HEK293T (cell line): ENCODE measurements around the gene TXNDC8.

Experiments
- CTCF ChIA-PET: fragments of 350-600 bp; formaldehyde crosslinking; extraction: SDS; loops from one replicate; lab custom pipeline; 2021; ENCODE audit warnings: antibody characterized with exemption, inconsistent platforms; lab: Yijun Ruan, JAX
- POLR2A ChIA-PET: fragments of 350-600 bp; formaldehyde crosslinking; extraction: SDS; loops from one replicate; lab custom pipeline; 2020; ENCODE audit warnings: antibody characterized with exemption, inconsistent platforms; lab: Yijun Ruan, JAX
- DNase-seq: peaks from one replicate; pipeline ENCODE4 v3.0.0; 2012; ENCODE audit warnings: mixed read lengths; ENCODE audit errors: extremely low spot score
- ARNT ChIP-seq: fragments of 450-650 bp; IDR thresholded peaks from 2 replicates; pipeline ENCODE4 v1.6.1; 2017; ENCODE audit warnings: mild to moderate bottlenecking
- BHLHE40 ChIP-seq: fragments of 450-650 bp; IDR thresholded peaks from 2 replicates; pipeline ENCODE4 v1.6.1; 2016; ENCODE audit warnings: mild to moderate bottlenecking, moderate library complexity, borderline replicate concordance
- CTBP1 ChIP-seq: fragments of 450-650 bp; IDR thresholded peaks from 2 replicates; pipeline ENCODE4 v1.6.1; 2016; ENCODE audit warnings: borderline replicate concordance
- ELF4 ChIP-seq: fragments of 450-650 bp; IDR thresholded peaks from 2 replicates; pipeline ENCODE4 v1.6.1; 2017; ENCODE audit warnings: antibody characterized with exemption
- FOXA1 ChIP-seq: fragments of 450-650 bp; IDR thresholded peaks from 2 replicates; pipeline ENCODE4 v1.6.1; 2016; ENCODE audit warnings: mild to moderate bottlenecking
- FOXK2 ChIP-seq: fragments of 450-650 bp; IDR thresholded peaks from 2 replicates; pipeline ENCODE4 v1.6.1; 2016; ENCODE audit warnings: mild to moderate bottlenecking
- FOXM1 ChIP-seq: fragments of 450-650 bp; IDR thresholded peaks from 2 replicates; pipeline ENCODE4 v1.6.1; 2017; ENCODE audit warnings: mild to moderate bottlenecking, borderline replicate concordance
- HDGF ChIP-seq: fragments of 450-650 bp; IDR thresholded peaks from 2 replicates; pipeline ENCODE4 v1.6.1; 2017; ENCODE audit warnings: antibody characterized with exemption, borderline replicate concordance
- L3MBTL2 ChIP-seq: fragments of 450-650 bp; conservative IDR thresholded peaks from 2 replicates; pipeline ENCODE4 v1.6.1; 2016; ENCODE audit warnings: mild to moderate bottlenecking
- LEF1 ChIP-seq: fragments of 450-650 bp; IDR thresholded peaks from 2 replicates; pipeline ENCODE4 v1.6.1; 2017; ENCODE audit warnings: mild to moderate bottlenecking, borderline replicate concordance
- NFRKB ChIP-seq: fragments of 450-650 bp; IDR thresholded peaks from 2 replicates; pipeline ENCODE4 v1.6.1; 2016; ENCODE audit warnings: mild to moderate bottlenecking, moderate library complexity
- PKNOX1 ChIP-seq: fragments of 450-650 bp; IDR thresholded peaks from 2 replicates; pipeline ENCODE4 v1.6.1; 2016
- SP1 ChIP-seq: fragments of 450-650 bp; IDR thresholded peaks from 2 replicates; pipeline ENCODE4 v1.6.1; 2017
- SUZ12 ChIP-seq: fragments of 450-650 bp; IDR thresholded peaks from 2 replicates; pipeline ENCODE4 v1.6.1; 2016; ENCODE audit warnings: mild to moderate bottlenecking
- TARDBP ChIP-seq: fragments of 450-650 bp; IDR thresholded peaks from 2 replicates; pipeline ENCODE4 v1.6.1; 2016
- ZNF384 ChIP-seq: fragments of 450-650 bp; IDR thresholded peaks from 2 replicates; pipeline ENCODE4 v1.6.1; 2016

Gene TXNDC8

GRCh38 chr9:110309681-110310080 is 28.0 kb downstream of the TXNDC8 start:
- ChIA-PET CTCF (no interaction called here), POLR2A (no interaction called here)
- TF ChIP-seq NFRKB (no peak), BHLHE40 (no peak), FOXA1 (no peak), CTBP1 (no peak), SUZ12 (no peak), ARNT (no peak), TARDBP (no peak), HDGF (no peak), SP1 (no peak), ZNF384 (no peak)
- DNase-seq = no peak

GRCh38 chr9:110308633-110309038 is 29.0 kb downstream of the TXNDC8 start:
- POLR2A ChIA-PET = no interaction called here
- CTCF ChIA-PET = no interaction called here

GRCh38 chr9:110307191-110307590 is 30.5 kb downstream of the TXNDC8 start:
- no peak for DNase-seq
- ChIA-PET POLR2A (no interaction called here), CTCF (no interaction called here)
- TF ChIP-seq L3MBTL2 (no peak), SP1 (no peak), SUZ12 (no peak), ARNT (no peak), FOXM1 (no peak), FOXA1 (no peak)

More at GRCh38 chr9:110308633-110309038, 29.0 kb downstream of the TXNDC8 start:
- TF ChIP-seq FOXM1 (no peak), CTBP1 (no peak), ELF4 (no peak), TARDBP (no peak), ZNF384 (no peak), PKNOX1 (no peak), L3MBTL2 (no peak), NFRKB (no peak), SUZ12 (no peak), SP1 (no peak), HDGF (no peak), ARNT (no peak), BHLHE40 (no peak), FOXA1 (no peak), FOXK2 (no peak), LEF1 (no peak)
- DNase-seq = no peak

- ChIA-PET CTCF (no interaction called here), POLR2A (no interaction called here)
- no peak for DNase-seq
- TF ChIP-seq PKNOX1 = no peak
- no peak for TF ChIP-seq TARDBP
- TF ChIP-seq CTBP1 = no peak
- TF ChIP-seq ZNF384 = no peak
- TF ChIP-seq SP1 = no peak
- TF ChIP-seq FOXK2 = no peak
- no peak for TF ChIP-seq L3MBTL2
- no peak for TF ChIP-seq NFRKB
- no peak for TF ChIP-seq HDGF
- no peak for TF ChIP-seq FOXA1
- no peak for TF ChIP-seq LEF1
- TF ChIP-seq ARNT = no peak
These were observed 34.5 kb downstream of the TXNDC8 start for GRCh38 chr9:110303133-110303532.

GRCh38 chr9:110298043-110298605 is 39.5 kb downstream of the TXNDC8 start:
- TF ChIP-seq TARDBP (no peak), ZNF384 (no peak), FOXM1 (no peak), CTBP1 (no peak)
- CTCF ChIA-PET = no interaction called here
- no peak for DNase-seq
- POLR2A ChIA-PET = no interaction called here

- ChIA-PET CTCF (interaction anchor here (0.6 kb wide), 1 partner anchor 30 kb away, joined by 3 read pairs; no protein-coding TSS in a partner anchor), POLR2A (no interaction called here)
- no peak for DNase-seq
- TF ChIP-seq FOXA1 = no peak
- TF ChIP-seq ARNT = no peak
- no peak for TF ChIP-seq LEF1
- no peak for TF ChIP-seq FOXM1
- no peak for TF ChIP-seq CTBP1
- TF ChIP-seq NFRKB = no peak
- TF ChIP-seq ELF4 = no peak
- TF ChIP-seq BHLHE40 = no peak
- no peak for TF ChIP-seq FOXK2
- TF ChIP-seq SUZ12 = no peak
- TF ChIP-seq PKNOX1 = no peak
- TF ChIP-seq ZNF384 = no peak
- no peak for TF ChIP-seq L3MBTL2
- TF ChIP-seq HDGF = no peak
- TF ChIP-seq TARDBP = no peak
- TF ChIP-seq SP1 = no peak
These were observed 44.4 kb downstream of the TXNDC8 start for GRCh38 chr9:110293248-110293647.
